Measurements from ENCODE around the gene FSHB. TPM values are rescaled to one million over a fixed set of nuclear protein-coding genes. Genes with fewer than 3 reads are reported as not detected.
"Not testable (repeated sequence)": the region's sequence is repeated elsewhere in the genome, so short reads cannot be mapped to it uniquely, and the experiment has no call there.

The FSHB gene
- total RNA-seq, 1 donor from 2014 or later, result not detected

GRCh38 chr11:30261821-30262220 is 31.0 kb downstream of the FSHB start:
- intact Hi-C loops (cut with micrococcal nuclease), result no loop called here

GRCh38 chr11:30268638-30269037 is 37.8 kb downstream of the FSHB start:
- intact Hi-C loops (cut with micrococcal nuclease), result not testable (repeated sequence)

- intact Hi-C loops (cut with micrococcal nuclease), result no loop called here
These were observed 39.9 kb downstream of the FSHB start for GRCh38 chr11:30270671-30271070.

GRCh38 chr11:30277176-30277575 is 46.4 kb downstream of the FSHB start:
- intact Hi-C loops (cut with micrococcal nuclease), result no loop called here

- intact Hi-C loops (cut with micrococcal nuclease), result no loop called here
These were observed 49.0 kb downstream of the FSHB start for GRCh38 chr11:30279796-30280195.

DNA sequence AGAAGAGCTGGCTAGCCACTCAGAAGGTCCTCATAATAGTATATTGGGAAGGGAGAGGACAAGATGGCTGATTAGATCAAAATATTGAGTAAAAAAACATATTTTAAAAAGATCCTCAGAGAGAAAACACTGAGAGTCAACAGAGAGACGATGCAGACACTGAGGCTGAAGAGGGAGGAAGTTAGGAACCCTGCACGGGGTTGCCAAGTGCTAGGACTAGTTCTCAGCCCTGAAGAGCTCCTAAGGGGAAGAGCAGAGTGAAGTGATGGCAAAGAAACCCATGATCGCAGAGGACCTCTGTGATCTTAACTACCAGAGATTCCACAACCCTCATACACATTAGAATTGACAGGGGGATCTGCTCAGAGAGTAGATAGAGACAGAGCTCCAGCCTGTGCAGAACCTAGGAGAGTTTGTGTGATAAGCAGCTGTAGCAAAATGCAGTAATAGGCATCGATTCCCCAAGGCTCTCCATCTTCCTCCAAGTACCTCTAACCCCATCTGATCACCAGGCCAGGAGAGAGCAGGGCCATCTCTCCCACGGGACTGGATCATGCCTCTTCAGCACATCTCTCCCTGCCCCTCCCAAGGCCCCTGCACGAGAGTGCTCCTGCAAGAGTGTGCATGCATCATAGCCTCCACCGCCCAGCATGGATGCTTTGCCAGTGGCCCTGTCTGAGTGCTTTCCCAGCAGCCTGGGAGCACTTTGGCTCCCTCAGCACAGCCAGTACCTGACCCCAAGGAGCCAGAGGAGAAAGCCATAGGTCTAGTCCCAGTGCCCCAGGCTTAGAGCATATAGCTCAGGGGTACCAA is 50.9 kb downstream of the FSHB start:
- intact Hi-C loops (cut with micrococcal nuclease), result no loop called here

GRCh38 chr11:30282289-30282631 is 51.4 kb downstream of the FSHB start:
- intact Hi-C loops (cut with micrococcal nuclease), result no loop called here

Other genes with a start within 250 kb of the FSHB start
- gene KCNA4, start 214.0 kb upstream of the FSHB start, total RNA-seq, result not detected in 2 replicates
- 46.9 and 49.0 TPM in 2 replicates for gene ARL14EP, start 92.1 kb downstream of the FSHB start, total RNA-seq